HG03060 (cell line): ENCODE measurements around the gene CLCNKA.
"Not testable (repeated sequence)": the region's sequence is repeated elsewhere in the genome, so short reads cannot be mapped to it uniquely, and the experiment has no call there.

Experiments used
- ATAC-seq: cut with Tn5 transposase; IDR thresholded peaks from one replicate; pipeline ENCODE4 v1.9.1; 2021; ENCODE audit warnings: low read depth, moderate number of reproducible peaks; ENCODE audit not compliant: unreplicated experiment

The CLCNKA gene

GRCh38 chr1:16033103-16033632, 11.3 kb downstream of the CLCNKA start:
- not testable (repeated sequence) for ATAC-seq

- ATAC-seq = not testable (repeated sequence)
Observed at GRCh38 chr1:16036461-16036860, 14.6 kb downstream of the CLCNKA start.

- no peak for ATAC-seq
Observed at GRCh38 chr1:16038620-16038912, 16.7 kb downstream of the CLCNKA start.

- ATAC-seq = not testable (repeated sequence)
Observed at GRCh38 chr1:16039871-16040270, 18.0 kb downstream of the CLCNKA start.

- ATAC-seq = no peak
Observed at GRCh38 chr1:16041200-16041599, 19.4 kb downstream of the CLCNKA start.

- ATAC-seq = no peak
Observed at GRCh38 chr1:16042096-16042495, 20.3 kb downstream of the CLCNKA start.

GRCh38 chr1:16042654-16043053, 20.8 kb downstream of the CLCNKA start:
- not testable (repeated sequence) for ATAC-seq

- ATAC-seq = no peak
Observed at GRCh38 chr1:16043521-16043920, 21.7 kb downstream of the CLCNKA start, which contains the start of gene CLCNKB. CLCNKB (plus strand) TSS chr1:16043782; CDS start chr1:16044493, 711 bp downstream.

- ATAC-seq = no peak
Observed at GRCh38 chr1:16043950-16044349, 22.1 kb downstream of the CLCNKA start.

- ATAC-seq = no peak
Observed at GRCh38 chr1:16046842-16047241, 25.0 kb downstream of the CLCNKA start.

GRCh38 chr1:16047791-16048475, 26.1 kb downstream of the CLCNKA start:
- no peak for ATAC-seq

- ATAC-seq = no peak
Observed at GRCh38 chr1:16048573-16049189, 26.8 kb downstream of the CLCNKA start.

GRCh38 chr1:16050328-16050727, 28.5 kb downstream of the CLCNKA start:
- no peak for ATAC-seq

GRCh38 chr1:16051039-16051438, 29.2 kb downstream of the CLCNKA start:
- no peak for ATAC-seq

- ATAC-seq = not testable (repeated sequence)
Observed at GRCh38 chr1:16051949-16052348, 30.1 kb downstream of the CLCNKA start.

- no peak for ATAC-seq
Observed at GRCh38 chr1:16053781-16054502, 32.1 kb downstream of the CLCNKA start.

GRCh38 chr1:16054598-16055540, 33.0 kb downstream of the CLCNKA start:
- no peak for ATAC-seq

- no peak for ATAC-seq
Observed at GRCh38 chr1:16055613-16056520, 34.0 kb downstream of the CLCNKA start.

- ATAC-seq = not testable (repeated sequence)
Observed at GRCh38 chr1:16056521-16056912, 34.7 kb downstream of the CLCNKA start.
